HG03460 (cell line): Measurements from ENCODE around the gene RBM39.
"Not testable (repeated sequence)": the region's sequence is repeated elsewhere in the genome, so short reads cannot be mapped to it uniquely, and the experiment has no call there.

Experiments
- ATAC-seq: cut with Tn5 transposase; IDR thresholded peaks from one replicate; pipeline ENCODE4 v1.9.1; 2021; ENCODE audit not compliant: unreplicated experiment

Gene RBM39

GRCh38 chr20:35741892-35742740, at the start of gene RBM39:
Gene RBM39, minus strand, starts transcription at chr20:35742260. Its CDS starts 1,386 bp downstream, at chr20:35740874.
- ATAC-seq: peak; percentile 86

- no peak for ATAC-seq
These were observed 49.8 kb upstream of the RBM39 start for GRCh38 chr20:35791821-35792220.

GRCh38 chr20:35791097-35791496, 49.0 kb upstream of the RBM39 start:
- ATAC-seq: no peak

- no peak for ATAC-seq
These were observed 46.7 kb upstream of the RBM39 start for GRCh38 chr20:35788796-35789195.

DNA sequence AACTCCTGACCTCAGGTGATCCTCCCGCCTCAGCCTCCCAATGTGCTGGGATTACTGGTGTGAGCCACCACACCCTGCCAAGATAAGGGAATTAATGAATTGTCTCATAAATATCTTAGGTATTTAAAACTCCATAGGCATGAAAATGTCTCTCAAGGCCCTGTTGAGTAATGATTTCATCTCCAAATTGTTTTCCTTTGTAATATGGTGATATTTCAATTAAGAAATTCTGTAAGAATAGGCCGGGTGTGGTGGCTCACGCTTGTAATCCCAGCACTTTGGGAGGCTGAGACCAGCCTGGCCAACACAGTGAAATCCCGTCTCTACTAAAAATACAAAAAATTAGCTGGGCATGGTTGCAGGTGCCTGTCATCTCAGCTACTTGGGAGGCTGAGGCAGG, 43.5 kb upstream of the RBM39 start:
- not testable (repeated sequence) for ATAC-seq

- ATAC-seq: not testable (repeated sequence)
These were observed 41.8 kb upstream of the RBM39 start for GRCh38 chr20:35783811-35784210.

- no peak for ATAC-seq
These were observed 34.5 kb upstream of the RBM39 start for GRCh38 chr20:35776513-35777101.

- ATAC-seq: no peak
These were observed 32.3 kb upstream of the RBM39 start for GRCh38 chr20:35774391-35774790.

- ATAC-seq: no peak
These were observed 31.2 kb upstream of the RBM39 start for GRCh38 chr20:35773154-35773751.

- ATAC-seq: no peak
These were observed 30.6 kb upstream of the RBM39 start for GRCh38 chr20:35772563-35773058.

GRCh38 chr20:35771689-35772562, 29.9 kb upstream of the RBM39 start, which contains the start of gene PHF20:
Gene PHF20, plus strand, starts transcription at chr20:35772015. Its CDS starts 29,508 bp downstream, at chr20:35801523.
- ATAC-seq: peak; percentile 78

- ATAC-seq: no peak
These were observed 29.3 kb upstream of the RBM39 start for GRCh38 chr20:35771367-35771688.

DNA sequence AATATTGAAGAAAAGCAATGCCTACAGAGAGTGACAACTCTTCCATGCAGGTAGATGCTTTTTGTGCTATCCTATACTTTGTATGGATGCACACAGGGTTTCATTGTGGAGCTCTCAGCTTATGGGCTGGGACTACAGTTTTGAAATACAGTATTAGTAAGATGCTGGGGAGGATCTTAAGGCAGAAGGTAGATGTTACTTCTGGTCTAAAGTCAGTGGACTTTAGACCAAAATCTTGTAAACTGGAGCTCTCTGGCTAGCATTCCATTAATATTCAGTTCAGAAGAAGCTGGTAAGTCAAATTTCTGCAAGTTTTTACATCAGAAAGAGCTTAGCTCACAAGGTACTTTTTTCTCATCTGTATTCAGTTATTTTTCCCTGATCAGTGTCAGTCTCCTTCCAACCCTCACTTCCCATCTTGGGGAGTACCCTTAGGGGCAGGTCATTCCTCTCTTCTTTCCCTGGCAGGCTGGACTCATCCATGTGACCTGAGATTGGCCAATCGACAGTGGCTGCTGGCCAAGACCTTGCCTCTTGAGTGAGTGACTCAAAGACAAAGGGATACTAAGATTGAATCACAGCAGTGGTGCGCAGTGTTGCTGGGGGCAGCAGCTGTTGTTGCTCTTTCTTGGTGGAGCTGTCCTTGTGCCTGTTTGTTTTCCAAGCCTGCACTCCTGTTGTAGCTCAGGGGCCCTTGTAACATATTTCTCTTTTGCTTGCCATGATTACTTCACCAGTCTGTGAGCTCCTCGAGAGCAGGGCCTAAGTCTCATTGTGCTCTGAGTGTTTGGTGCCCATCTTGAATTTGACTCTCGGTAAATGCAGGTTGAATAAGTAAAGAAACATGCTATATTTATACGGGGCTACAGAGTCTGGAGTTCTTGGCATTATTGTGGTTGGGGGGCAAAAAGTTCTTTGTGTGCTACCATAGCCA, 26.9 kb upstream of the RBM39 start:
- ATAC-seq: no peak

DNA sequence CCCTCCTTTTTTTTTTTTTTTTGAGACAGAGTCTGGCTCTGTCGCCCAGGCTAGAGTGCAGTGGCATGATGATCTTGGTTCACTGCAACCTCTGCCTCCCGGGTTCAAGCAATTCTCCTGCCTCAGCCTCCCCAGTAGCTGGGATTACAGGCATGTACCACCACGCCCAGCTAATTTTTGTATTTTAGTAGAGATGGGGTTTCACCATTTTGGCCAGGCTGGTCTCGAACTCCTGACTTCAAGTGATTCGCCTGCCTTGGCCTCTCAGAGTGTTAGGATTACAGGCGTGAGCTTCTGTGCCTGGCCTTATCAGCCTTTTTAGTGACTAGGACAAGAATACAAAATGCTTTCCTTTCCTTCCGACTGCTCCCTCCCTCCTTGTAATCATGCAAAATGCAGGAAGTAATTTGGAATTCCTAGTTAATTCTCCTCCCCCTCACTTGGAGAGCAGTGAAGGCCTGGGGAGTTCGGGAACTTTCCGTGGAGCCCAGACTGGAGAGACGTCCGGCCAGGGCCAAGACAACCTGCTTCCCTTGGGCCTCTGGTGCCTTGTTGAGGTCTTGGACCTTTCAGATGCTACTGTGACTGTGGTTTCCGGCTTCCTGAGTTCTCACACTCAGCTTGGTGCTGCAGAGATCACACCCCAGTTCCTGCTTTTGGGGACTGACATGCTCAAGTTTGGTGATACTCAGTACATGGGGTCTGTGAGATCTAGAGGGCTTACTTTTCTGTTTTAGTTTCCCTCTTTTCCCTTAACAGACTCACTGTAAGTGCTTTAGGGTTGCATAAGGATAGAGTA, 25.8 kb upstream of the RBM39 start:
- peak; percentile 48 for ATAC-seq

DNA sequence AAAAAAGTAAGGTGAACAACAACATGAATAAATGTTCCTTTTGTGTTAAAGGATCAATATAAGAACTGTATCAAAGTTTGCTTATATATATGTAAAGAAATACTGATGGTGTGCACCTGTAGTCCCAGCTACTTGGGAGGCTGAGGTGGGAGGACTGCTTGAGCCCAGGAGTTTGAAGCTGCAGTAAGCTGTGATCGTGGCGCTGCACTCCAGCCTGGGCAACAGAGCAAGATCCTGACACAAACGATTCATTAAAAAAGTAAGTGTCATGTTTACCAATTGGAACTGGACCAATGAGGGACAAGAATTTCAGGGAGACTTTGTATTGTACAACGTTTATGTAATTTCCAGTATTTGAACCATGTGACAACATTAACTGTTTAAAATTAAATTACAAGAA, 24.8 kb upstream of the RBM39 start:
- no peak for ATAC-seq

- ATAC-seq: not testable (repeated sequence)
These were observed 22.9 kb upstream of the RBM39 start for GRCh38 chr20:35764936-35765335.

DNA sequence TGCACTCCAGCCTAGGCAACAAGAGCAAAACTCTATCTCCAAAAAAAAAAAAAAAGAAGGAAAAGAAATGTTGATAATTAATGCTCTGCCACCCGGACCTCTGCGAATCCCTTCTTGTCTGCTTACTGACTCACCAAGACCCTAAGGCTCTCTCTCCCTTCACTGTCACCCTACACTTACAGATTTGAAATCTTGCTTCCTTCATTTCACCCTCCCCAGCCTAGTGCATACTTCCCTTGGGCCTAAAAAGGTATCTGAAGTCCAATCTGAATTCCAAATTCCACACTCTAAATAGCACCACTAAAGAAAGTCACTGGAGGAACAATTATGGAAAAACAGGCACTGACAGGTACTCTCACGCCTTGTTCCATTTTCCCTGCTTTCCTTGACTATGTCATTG, 20.4 kb upstream of the RBM39 start:
- no peak for ATAC-seq

- not testable (repeated sequence) for ATAC-seq
These were observed 19.5 kb upstream of the RBM39 start for GRCh38 chr20:35761548-35761947.

DNA sequence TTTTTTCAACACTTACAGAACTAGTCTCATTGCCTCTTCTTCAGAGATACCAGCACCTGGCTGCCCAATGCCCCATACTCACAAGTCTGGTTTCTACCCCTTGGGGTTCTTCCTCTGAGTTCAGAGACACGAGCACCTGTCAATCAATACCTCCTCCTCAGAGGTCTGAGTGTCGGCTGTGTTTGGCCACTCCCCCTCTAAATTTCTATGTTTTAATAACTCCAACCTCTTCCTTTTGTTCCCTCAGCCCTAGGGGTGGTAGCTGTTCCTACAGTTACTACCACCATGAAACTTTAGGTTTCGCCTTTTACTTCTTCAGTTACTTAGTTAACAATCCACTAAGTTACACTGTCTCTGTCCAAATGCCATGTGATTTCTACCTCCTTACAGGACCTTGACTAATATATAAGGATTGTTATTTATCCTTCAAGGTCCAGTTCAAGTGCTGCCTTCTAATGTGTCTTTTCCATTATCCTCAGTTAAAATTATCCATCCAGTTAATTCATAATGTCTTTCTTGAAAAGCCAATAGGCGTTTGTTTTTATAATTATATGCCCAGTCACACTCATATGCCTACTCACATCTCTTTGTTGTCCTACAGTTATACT, 15.1 kb upstream of the RBM39 start:
- ATAC-seq: no peak
